Measurements from ENCODE around the gene HEATR1.

Gene HEATR1

GRCh38 chr1:236627727-236628408 lies 23.6 kb upstream of the HEATR1 start:
- no peak for TF ChIP-seq CTCF (IDR thresholded peaks at IDR 0.05; ENCODE audit: extremely low read depth, missing control alignments)
- no peak for DNase-seq (ENCODE audit: low spot score)

GRCh38 chr1:236623371-236624166 lies 19.3 kb upstream of the HEATR1 start:
- TF ChIP-seq CTCF (IDR thresholded peaks at IDR 0.05; ENCODE audit: extremely low read depth, missing control alignments) = no peak
- DNase-seq (ENCODE audit: low spot score) = no peak

- no peak for DNase-seq (ENCODE audit: low spot score)
- no peak for TF ChIP-seq CTCF (IDR thresholded peaks at IDR 0.05; ENCODE audit: extremely low read depth, missing control alignments)
These were observed 18.1 kb upstream of the HEATR1 start for GRCh38 chr1:236622407-236622806.

GRCh38 chr1:236619398-236619797 lies 15.1 kb upstream of the HEATR1 start:
- DNase-seq (ENCODE audit: low spot score) = no peak
- no peak for TF ChIP-seq CTCF (IDR thresholded peaks at IDR 0.05; ENCODE audit: extremely low read depth, missing control alignments)

- DNase-seq (ENCODE audit: low spot score) = no peak
- no peak for TF ChIP-seq CTCF (IDR thresholded peaks at IDR 0.05; ENCODE audit: extremely low read depth, missing control alignments)
These were observed 14.2 kb upstream of the HEATR1 start for GRCh38 chr1:236618507-236618906.

GRCh38 chr1:236615399-236616148 lies 11.3 kb upstream of the HEATR1 start:
- no peak for DNase-seq (ENCODE audit: low spot score)
- TF ChIP-seq CTCF (IDR thresholded peaks at IDR 0.05; ENCODE audit: extremely low read depth, missing control alignments) = no peak

GRCh38 chr1:236612349-236612748 lies 8.0 kb upstream of the HEATR1 start:
- TF ChIP-seq CTCF (IDR thresholded peaks at IDR 0.05; ENCODE audit: extremely low read depth, missing control alignments) = no peak
- no peak for DNase-seq (ENCODE audit: low spot score)

All from GM20000 (cell line).